Measurements from ENCODE around the gene P2RX5. TPM values are rescaled to one million over a fixed set of nuclear protein-coding genes. Genes with fewer than 3 reads are reported as not detected.

Gene P2RX5
- total RNA-seq, 1 donor from 2014 or later, result 349 TPM

GRCh38 chr17:3636908-3637373 is 59.0 kb downstream of the P2RX5 start:
- peak overlapping the region; percentile 98 for H3K4me3 Mint-ChIP-seq
- intact Hi-C loops (cut with micrococcal nuclease), result loop anchor here (1.0 to 10.0 kb wide), 10 partner anchors 9 to 1850 kb away; partner anchors contain the start of genes CYB5D2, DERL2, EMC6 and METTL16
- ATAC-seq (ENCODE audit: low read depth) (no peak), DNase-seq (no peak)
- ChIA-PET CTCF (interaction anchor here (0.8 to 2.2 kb wide), 4 partner anchors 35 to 624 kb away, joined by 3 to 9 read pairs (median 3); no protein-coding TSS in a partner anchor), POLR2A (interaction anchor here (0.6 to 2.9 kb wide), 11 partner anchors 8 to 507 kb away, joined by 3 to 22 read pairs (median 8); partner anchors contain the start of genes CYB5D2, EMC6, NCBP3 and P2RX5)
- H3K36me3 Mint-ChIP-seq (ENCODE audit: low read depth), result peaks cover 20% of the 10 kb centered on the region
- H3K9me3 Mint-ChIP-seq, result no peaks in the 10 kb centered on the region
- no peaks in the 10 kb centered on the region for H3K27me3 Mint-ChIP-seq
- no peak for TF ChIP-seq CTCF (IDR thresholded peaks at IDR 0.05)
- H3K4me1 Mint-ChIP-seq, result peaks cover 26% of the 10 kb centered on the region
- H3K27ac Mint-ChIP-seq, result no peak overlapping the region

GRCh38 chr17:3636154-3636907 is 59.6 kb downstream of the P2RX5 start, which contains the start of the genes CTNS and SHPK:
Gene CTNS, plus strand, starts transcription at chr17:3636760. Its CDS starts 3,447 bp downstream, at chr17:3640207.
Gene SHPK, minus strand, starts transcription at chr17:3636250. Its CDS starts 31 bp downstream, at chr17:3636219.
- intact Hi-C loops (cut with micrococcal nuclease), result loop anchor here (1.0 to 10.0 kb wide), 10 partner anchors 10 to 1851 kb away; partner anchors contain the start of genes CYB5D2, DERL2, EMC6 and METTL16

GRCh38 chr17:3635474-3636153 is 60.3 kb downstream of the P2RX5 start:
- TF ChIP-seq CTCF (IDR thresholded peaks at IDR 0.05), result no peak
- ATAC-seq (ENCODE audit: low read depth), result no peak

More at GRCh38 chr17:3636154-3636907, 59.6 kb downstream of the P2RX5 start, which contains the start of the genes CTNS and SHPK:
- no peaks in the 10 kb centered on the region for H3K9me3 Mint-ChIP-seq
- H3K27ac Mint-ChIP-seq, result peak within 1 kb of the TSS; percentile 100
- DNase-seq (peak; percentile 93), ATAC-seq (ENCODE audit: low read depth) (peak; percentile 98)
- no peak for TF ChIP-seq CTCF (IDR thresholded peaks at IDR 0.05)
- H3K36me3 Mint-ChIP-seq (ENCODE audit: low read depth), result peaks cover 17% of the 10 kb centered on the region
- no peaks in the 10 kb centered on the region for H3K27me3 Mint-ChIP-seq
- peaks cover 26% of the 10 kb centered on the region for H3K4me1 Mint-ChIP-seq
- ChIA-PET POLR2A (interaction anchor here (0.5 to 2.9 kb wide), 24 partner anchors 8 to 1474 kb away, joined by 3 to 22 read pairs (median 4); partner anchors contain the start of genes CYB5D2, EMC6, NCBP3 and P2RX5), CTCF (interaction anchor here (0.7 to 2.2 kb wide), 8 partner anchors 10 to 624 kb away, joined by 3 to 9 read pairs (median 3); no protein-coding TSS in a partner anchor)
- H3K4me3 Mint-ChIP-seq, result peak within 1 kb of the TSS; percentile 98

GRCh38 chr17:3632287-3632686 is 63.7 kb downstream of the P2RX5 start:
- no peak overlapping the region for H3K4me3 Mint-ChIP-seq
- peaks cover 14% of the 10 kb centered on the region for H3K4me1 Mint-ChIP-seq
- ATAC-seq (ENCODE audit: low read depth) (no peak), DNase-seq (no peak)
- intact Hi-C loops (cut with micrococcal nuclease), result loop anchor here (10.0 kb wide), 1 partner anchor 467 kb away; no protein-coding TSS in a partner anchor
- ChIA-PET POLR2A (no interaction called here), CTCF (no interaction called here)
- no peaks in the 10 kb centered on the region for H3K27me3 Mint-ChIP-seq
- H3K36me3 Mint-ChIP-seq (ENCODE audit: low read depth), result peaks cover 30% of the 10 kb centered on the region
- no peak overlapping the region for H3K27ac Mint-ChIP-seq
- no peak for TF ChIP-seq CTCF (IDR thresholded peaks at IDR 0.05)
- H3K9me3 Mint-ChIP-seq, result no peaks in the 10 kb centered on the region

More at GRCh38 chr17:3635474-3636153, 60.3 kb downstream of the P2RX5 start:
- DNase-seq, result no peak
- H3K9me3 Mint-ChIP-seq, result no peaks in the 10 kb centered on the region
- H3K4me3 Mint-ChIP-seq, result peak overlapping the region; percentile 98
- peak overlapping the region; percentile 73 for H3K27ac Mint-ChIP-seq
- ChIA-PET CTCF (interaction anchor here (0.7 to 2.2 kb wide), 5 partner anchors 11 to 77 kb away, joined by 3 to 9 read pairs (median 3); no protein-coding TSS in a partner anchor), POLR2A (interaction anchor here (0.5 to 2.9 kb wide), 18 partner anchors 11 to 1475 kb away, joined by 3 to 22 read pairs (median 4); partner anchors contain the start of genes CYB5D2, EMC6, NCBP3 and P2RX5)
- H3K36me3 Mint-ChIP-seq (ENCODE audit: low read depth), result peaks cover 16% of the 10 kb centered on the region
- intact Hi-C loops (cut with micrococcal nuclease), result loop anchor here (1.0 to 10.0 kb wide), 10 partner anchors 11 to 1852 kb away; partner anchors contain the start of genes CYB5D2, DERL2, EMC6 and METTL16
- peaks cover 26% of the 10 kb centered on the region for H3K4me1 Mint-ChIP-seq
- H3K27me3 Mint-ChIP-seq, result no peaks in the 10 kb centered on the region
